Cardiac atrium fibroblast (primary cell): ENCODE results near the gene PRSS16. TPM values are rescaled to one million over a fixed set of nuclear protein-coding genes. Genes with fewer than 3 reads are reported as not detected.

Experiments
- total RNA-seq: library from RNA; depleted of rRNA; stranded (reverse); fragments of >200 nt; gene quantifications from 2 replicates; pipeline ENCODE4 v1.2.3, GENCODE V29; 2015

Gene PRSS16, protein sequence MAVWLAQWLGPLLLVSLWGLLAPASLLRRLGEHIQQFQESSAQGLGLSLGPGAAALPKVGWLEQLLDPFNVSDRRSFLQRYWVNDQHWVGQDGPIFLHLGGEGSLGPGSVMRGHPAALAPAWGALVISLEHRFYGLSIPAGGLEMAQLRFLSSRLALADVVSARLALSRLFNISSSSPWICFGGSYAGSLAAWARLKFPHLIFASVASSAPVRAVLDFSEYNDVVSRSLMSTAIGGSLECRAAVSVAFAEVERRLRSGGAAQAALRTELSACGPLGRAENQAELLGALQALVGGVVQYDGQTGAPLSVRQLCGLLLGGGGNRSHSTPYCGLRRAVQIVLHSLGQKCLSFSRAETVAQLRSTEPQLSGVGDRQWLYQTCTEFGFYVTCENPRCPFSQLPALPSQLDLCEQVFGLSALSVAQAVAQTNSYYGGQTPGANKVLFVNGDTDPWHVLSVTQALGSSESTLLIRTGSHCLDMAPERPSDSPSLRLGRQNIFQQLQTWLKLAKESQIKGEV
- not detected in 2 replicates for total RNA-seq

DNA sequence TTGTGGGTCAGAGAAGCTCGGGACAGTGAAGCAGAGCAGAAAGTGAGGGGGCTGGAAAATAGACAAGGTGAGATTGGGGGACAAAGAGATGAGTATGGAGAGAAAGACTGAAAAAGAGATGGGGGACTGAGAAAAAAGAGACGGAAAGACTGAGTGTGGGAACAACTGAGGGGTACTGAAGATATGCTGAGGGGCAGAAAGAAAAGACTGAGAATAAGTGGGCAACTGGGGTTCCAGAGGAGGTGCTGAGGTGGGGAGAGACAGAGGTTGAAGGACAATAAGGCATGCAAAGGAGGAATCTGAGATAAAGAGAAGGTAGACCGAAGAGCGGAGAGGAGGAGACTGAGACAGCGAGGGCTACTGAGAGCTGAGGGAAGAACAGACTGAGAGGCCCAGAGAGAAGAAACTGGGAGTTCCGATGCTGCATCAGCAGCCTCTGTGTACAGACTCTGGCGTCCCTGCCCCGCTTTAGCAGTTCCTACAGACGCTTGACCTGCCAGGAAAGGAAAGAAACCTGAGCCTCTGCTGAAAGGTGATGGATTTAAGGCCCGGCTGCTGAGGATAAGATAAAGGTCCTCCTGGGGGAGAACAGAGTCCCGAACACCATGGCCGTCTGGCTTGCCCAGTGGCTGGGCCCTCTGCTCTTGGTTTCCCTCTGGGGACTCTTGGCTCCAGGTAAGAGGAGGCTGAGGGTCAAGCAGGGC lies at the start of gene PRSS16:
Gene PRSS16, plus strand, starts transcription at position 569 of the 704 bp plus-strand sequence. Its CDS starts 37 bp downstream, at position 606.

Other genes starting within 250 kb of the PRSS16 start
- not detected in 2 replicates for gene POM121L2, start 64.6 kb downstream of the PRSS16 start, total RNA-seq
- 0.90 and 1.3 TPM in 2 replicates for gene ZNF391, start 141.1 kb downstream of the PRSS16 start, total RNA-seq
- 4.2 and 4.3 TPM in 2 replicates for gene ZNF184, start 225.4 kb downstream of the PRSS16 start, total RNA-seq